ENCODE results near the gene STEAP1B.

The STEAP1B gene

DNA sequence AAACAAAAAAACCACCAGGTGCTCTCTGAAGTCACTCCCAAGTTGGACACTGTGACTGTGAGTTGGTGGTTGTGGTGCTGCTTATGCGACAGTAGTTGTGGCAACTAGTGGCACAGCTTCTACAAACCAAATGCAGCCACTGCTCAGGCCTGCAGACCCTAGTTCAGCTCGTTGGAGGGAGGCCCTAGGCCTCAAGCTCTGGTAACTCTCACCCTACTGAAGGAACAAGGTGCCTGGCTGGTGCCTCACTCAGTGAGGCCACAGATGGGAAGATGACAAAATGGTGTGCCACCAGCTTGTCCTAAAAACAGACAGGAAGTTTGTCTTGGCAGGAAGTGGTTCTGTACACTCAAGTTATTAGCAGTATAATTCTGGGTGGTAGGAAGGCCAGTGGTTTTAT is 97.7 kb downstream of the STEAP1B start:
- H3K4me3 ChIP-seq = no peak overlapping the region
- TF ChIP-seq, protein P1, sequence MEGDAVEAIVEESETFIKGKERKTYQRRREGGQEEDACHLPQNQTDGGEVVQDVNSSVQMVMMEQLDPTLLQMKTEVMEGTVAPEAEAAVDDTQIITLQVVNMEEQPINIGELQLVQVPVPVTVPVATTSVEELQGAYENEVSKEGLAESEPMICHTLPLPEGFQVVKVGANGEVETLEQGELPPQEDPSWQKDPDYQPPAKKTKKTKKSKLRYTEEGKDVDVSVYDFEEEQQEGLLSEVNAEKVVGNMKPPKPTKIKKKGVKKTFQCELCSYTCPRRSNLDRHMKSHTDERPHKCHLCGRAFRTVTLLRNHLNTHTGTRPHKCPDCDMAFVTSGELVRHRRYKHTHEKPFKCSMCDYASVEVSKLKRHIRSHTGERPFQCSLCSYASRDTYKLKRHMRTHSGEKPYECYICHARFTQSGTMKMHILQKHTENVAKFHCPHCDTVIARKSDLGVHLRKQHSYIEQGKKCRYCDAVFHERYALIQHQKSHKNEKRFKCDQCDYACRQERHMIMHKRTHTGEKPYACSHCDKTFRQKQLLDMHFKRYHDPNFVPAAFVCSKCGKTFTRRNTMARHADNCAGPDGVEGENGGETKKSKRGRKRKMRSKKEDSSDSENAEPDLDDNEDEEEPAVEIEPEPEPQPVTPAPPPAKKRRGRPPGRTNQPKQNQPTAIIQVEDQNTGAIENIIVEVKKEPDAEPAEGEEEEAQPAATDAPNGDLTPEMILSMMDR (IDR thresholded peaks at IDR 0.05) = no peak
- peaks cover 0 to 5% (median 2%) of the 10 kb centered on the region in 4 donors for H3K4me1 ChIP-seq
- intact Hi-C loops (cut with DNase I; ENCODE audit: low total_unique reads) = no loop called here
- no peak overlapping the region for H3K27ac ChIP-seq
- no peaks in the 10 kb centered on the region for H3K36me3 ChIP-seq
- no peaks in the 10 kb centered on the region for H3K27me3 ChIP-seq
- H3K9me3 ChIP-seq = no peaks in the 10 kb centered on the region
- no peak for DNase-seq

DNA sequence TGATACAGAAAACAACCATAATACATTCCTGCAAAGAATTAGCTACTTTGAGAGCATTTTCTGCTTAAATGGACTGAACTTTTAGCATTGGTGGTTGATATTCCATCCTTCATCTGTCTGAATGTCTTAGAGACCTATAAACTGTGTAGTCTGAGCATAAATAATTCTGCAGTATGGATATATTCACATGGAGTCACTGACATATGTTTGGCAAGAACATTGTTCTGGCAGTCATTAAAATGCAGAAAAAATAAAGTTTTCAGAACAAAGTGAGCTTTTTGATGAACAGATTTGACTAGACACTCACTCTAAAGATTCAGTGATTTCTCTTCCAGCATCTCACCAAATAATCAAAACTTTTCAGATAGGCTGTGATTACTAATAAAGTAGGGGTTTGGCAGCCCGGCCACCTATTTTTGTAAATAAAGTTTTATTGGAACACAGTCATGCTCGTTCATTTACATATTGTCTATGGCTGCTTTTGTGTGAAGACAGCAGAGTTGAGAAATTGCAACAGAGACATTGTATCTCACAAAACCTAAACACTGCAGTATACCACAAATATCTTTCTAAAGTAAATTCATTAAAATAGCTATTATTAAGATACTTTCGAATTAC is 98.9 kb downstream of the STEAP1B start:
- peaks cover 0 to 5% (median 2%) of the 10 kb centered on the region in 4 donors for H3K4me1 ChIP-seq
- DNase-seq = no peak

DNA sequence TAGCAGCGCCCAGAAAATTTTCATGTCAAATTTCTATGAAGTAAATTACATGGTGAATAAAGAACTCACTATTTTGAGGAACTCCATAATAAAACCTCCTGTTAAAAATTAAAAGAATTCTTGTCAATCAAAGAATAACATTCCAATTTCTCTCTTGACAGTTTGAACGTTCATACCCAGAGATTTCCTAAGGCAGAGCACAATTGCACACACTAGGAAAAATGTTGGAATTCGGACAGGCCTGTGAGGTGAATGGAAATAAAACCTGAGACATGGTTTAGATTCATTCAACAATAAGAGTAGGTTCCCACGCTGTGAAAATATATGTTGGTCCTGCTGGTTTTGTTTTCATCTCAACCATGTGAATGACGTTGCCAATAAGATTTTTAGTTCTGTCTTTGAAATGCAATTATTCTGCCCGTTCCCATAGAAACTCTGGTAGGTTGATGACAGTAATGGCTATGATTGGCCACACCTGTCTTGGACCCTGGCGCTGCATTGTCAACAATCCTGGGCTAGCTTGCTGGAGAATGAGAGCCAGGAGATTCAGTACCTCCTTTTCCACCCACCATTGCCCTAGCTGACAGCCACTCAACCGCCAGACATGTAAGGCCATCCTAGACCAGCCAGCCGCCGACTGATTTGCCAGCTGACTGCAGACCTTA is 99.7 kb downstream of the STEAP1B start:
- H3K9me3 ChIP-seq = no peaks in the 10 kb centered on the region
- TF ChIP-seq, protein P1 (IDR thresholded peaks at IDR 0.05) = no peak
- H3K4me3 ChIP-seq = no peak overlapping the region
- H3K36me3 ChIP-seq = no peaks in the 10 kb centered on the region
- no peak for DNase-seq
- intact Hi-C loops (cut with DNase I; ENCODE audit: low total_unique reads) = no loop called here
- H3K27ac ChIP-seq = no peak overlapping the region
- no peaks in the 10 kb centered on the region for H3K27me3 ChIP-seq
- peaks cover 0 to 5% (median 2%) of the 10 kb centered on the region in 4 donors for H3K4me1 ChIP-seq

More for the DNA sequence above, 98.9 kb downstream of the STEAP1B start:
- Histone ChIP-seq H3K4me3 (no peak overlapping the region), H3K9me3 (no peaks in the 10 kb centered on the region), H3K27me3 (no peaks in the 10 kb centered on the region), H3K27ac (no peak overlapping the region), H3K36me3 (no peaks in the 10 kb centered on the region)
- TF ChIP-seq, protein P1 (IDR thresholded peaks at IDR 0.05) = no peak
- intact Hi-C loops (cut with DNase I; ENCODE audit: low total_unique reads) = no loop called here

DNA sequence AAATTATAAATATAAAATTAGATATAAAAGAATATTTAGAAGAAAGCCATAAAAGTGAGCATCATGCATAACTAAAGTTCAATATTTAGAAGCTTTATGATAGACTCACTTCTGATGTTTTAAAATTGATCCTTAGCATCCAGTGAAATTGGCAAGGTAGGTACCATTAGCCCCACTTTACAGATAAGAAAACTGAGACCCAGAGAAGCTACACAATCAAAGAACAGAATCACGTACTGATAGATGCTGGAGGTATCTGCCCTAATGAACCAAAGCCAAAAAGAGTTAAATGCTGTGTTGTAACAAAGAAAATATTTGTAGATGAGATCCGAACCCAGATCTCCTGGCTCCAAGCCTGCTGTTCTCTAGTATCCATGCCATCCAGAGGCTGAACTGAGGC is 100.4 kb downstream of the STEAP1B start:
- Histone ChIP-seq H3K9me3 (no peaks in the 10 kb centered on the region), H3K36me3 (no peaks in the 10 kb centered on the region), H3K27ac (no peak overlapping the region), H3K27me3 (no peaks in the 10 kb centered on the region), H3K4me3 (no peak overlapping the region), H3K4me1 (peaks cover 0 to 5% (median 2%) of the 10 kb centered on the region in 4 donors)
- TF ChIP-seq, protein P1 (IDR thresholded peaks at IDR 0.05) = no peak
- intact Hi-C loops (cut with DNase I; ENCODE audit: low total_unique reads) = no loop called here
- no peak for DNase-seq

DNA sequence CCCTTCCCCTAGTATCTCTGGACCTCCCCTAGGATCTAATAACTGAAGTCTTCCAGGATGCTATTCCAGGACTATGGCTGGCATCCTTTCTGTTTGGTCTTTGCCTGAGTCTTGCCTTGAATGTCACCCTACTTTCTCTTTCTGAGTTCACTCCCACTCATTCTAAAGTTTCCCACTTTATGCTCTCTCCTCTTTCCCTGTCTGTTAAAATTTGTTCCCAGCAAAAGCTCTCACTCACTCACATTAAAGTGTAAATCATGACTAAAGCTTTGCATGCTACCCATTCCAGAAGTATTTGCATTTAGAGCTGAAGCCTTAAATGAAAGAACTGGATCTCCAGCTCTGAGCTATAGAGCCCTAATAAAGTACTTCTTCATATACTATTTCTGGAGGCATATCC is 100.9 kb downstream of the STEAP1B start:
- H3K27ac ChIP-seq = no peak overlapping the region
- TF ChIP-seq, protein P1 (IDR thresholded peaks at IDR 0.05) = no peak
- H3K27me3 ChIP-seq = no peaks in the 10 kb centered on the region
- no peaks in the 10 kb centered on the region for H3K36me3 ChIP-seq
- peaks cover 0 to 5% (median 2%) of the 10 kb centered on the region in 4 donors for H3K4me1 ChIP-seq
- intact Hi-C loops (cut with DNase I; ENCODE audit: low total_unique reads) = no loop called here
- DNase-seq = no peak
- no peaks in the 10 kb centered on the region for H3K9me3 ChIP-seq
- H3K4me3 ChIP-seq = no peak overlapping the region
